ENCODE data around the gene WNT4.

Gene WNT4

GRCh38 chr1:22124592-22125229, 18.2 kb downstream of the WNT4 start:
- H3K4me2 ChIP-seq (ENCODE audit: low read length), result no peak overlapping the region
- H3K9ac ChIP-seq, result no peak overlapping the region
- no peaks in the 10 kb centered on the region for H3K4me1 ChIP-seq
- no peak overlapping the region for H3K4me3 ChIP-seq (ENCODE audit: low read depth, low read length)
- H3K27ac ChIP-seq, result no peak overlapping the region
- H3K79me2 ChIP-seq, result no peaks in the 10 kb centered on the region
- H3K9me3 ChIP-seq (ENCODE audit: control insufficient read depth, low read length), result no peaks in the 10 kb centered on the region
- H3K36me3 ChIP-seq (ENCODE audit: control insufficient read depth, insufficient read depth, low read length), result no peaks in the 10 kb centered on the region
- H2AFZ ChIP-seq, result no peak overlapping the region
- no peak for TF ChIP-seq CTCF (IDR thresholded peaks at IDR 0.05)
- H3K27me3 ChIP-seq (ENCODE audit: control insufficient read depth, insufficient read depth, low read length), result no peaks in the 10 kb centered on the region

- no peaks in the 10 kb centered on the region for H3K79me2 ChIP-seq
- H3K4me2 ChIP-seq (ENCODE audit: low read length), result no peak overlapping the region
- no peak overlapping the region for H3K27ac ChIP-seq
- no peaks in the 10 kb centered on the region for H3K9me3 ChIP-seq (ENCODE audit: control insufficient read depth, low read length)
- H3K4me3 ChIP-seq (ENCODE audit: low read depth, low read length), result no peak overlapping the region
- no peak overlapping the region for H3K9ac ChIP-seq
- H3K36me3 ChIP-seq (ENCODE audit: control insufficient read depth, insufficient read depth, low read length), result no peaks in the 10 kb centered on the region
- no peaks in the 10 kb centered on the region for H3K4me1 ChIP-seq
- no peak for TF ChIP-seq CTCF (IDR thresholded peaks at IDR 0.05)
- H3K27me3 ChIP-seq (ENCODE audit: control insufficient read depth, insufficient read depth, low read length), result no peaks in the 10 kb centered on the region
- no peak overlapping the region for H2AFZ ChIP-seq
Observed at GRCh38 chr1:22123901-22124404, 18.9 kb downstream of the WNT4 start.

GRCh38 chr1:22123071-22123390, 19.9 kb downstream of the WNT4 start:
- no peak overlapping the region for H3K27ac ChIP-seq
- H3K36me3 ChIP-seq (ENCODE audit: control insufficient read depth, insufficient read depth, low read length), result no peaks in the 10 kb centered on the region
- no peaks in the 10 kb centered on the region for H3K9me3 ChIP-seq (ENCODE audit: control insufficient read depth, low read length)
- H3K4me2 ChIP-seq (ENCODE audit: low read length), result no peak overlapping the region
- no peaks in the 10 kb centered on the region for H3K4me1 ChIP-seq
- H3K4me3 ChIP-seq (ENCODE audit: low read depth, low read length), result no peak overlapping the region
- no peak overlapping the region for H2AFZ ChIP-seq
- TF ChIP-seq CTCF (IDR thresholded peaks at IDR 0.05), result no peak
- no peaks in the 10 kb centered on the region for H3K27me3 ChIP-seq (ENCODE audit: control insufficient read depth, insufficient read depth, low read length)
- no peaks in the 10 kb centered on the region for H3K79me2 ChIP-seq
- H3K9ac ChIP-seq, result no peak overlapping the region

- no peaks in the 10 kb centered on the region for H3K27me3 ChIP-seq (ENCODE audit: control insufficient read depth, insufficient read depth, low read length)
- no peaks in the 10 kb centered on the region for H3K9me3 ChIP-seq (ENCODE audit: control insufficient read depth, low read length)
- no peak overlapping the region for H2AFZ ChIP-seq
- no peak overlapping the region for H3K9ac ChIP-seq
- H3K4me2 ChIP-seq (ENCODE audit: low read length), result no peak overlapping the region
- H3K36me3 ChIP-seq (ENCODE audit: control insufficient read depth, insufficient read depth, low read length), result no peaks in the 10 kb centered on the region
- no peak overlapping the region for H3K4me3 ChIP-seq (ENCODE audit: low read depth, low read length)
- H3K4me1 ChIP-seq, result no peaks in the 10 kb centered on the region
- H3K27ac ChIP-seq, result no peak overlapping the region
- TF ChIP-seq CTCF (IDR thresholded peaks at IDR 0.05), result no peak
- H3K79me2 ChIP-seq, result no peaks in the 10 kb centered on the region
Observed at GRCh38 chr1:22122273-22123070, 20.4 kb downstream of the WNT4 start.

Measured in parathyroid adenoma (tissue), 2 donors.